ENCODE measurements around the gene SUPT3H. TPM values are rescaled to one million over a fixed set of nuclear protein-coding genes. Genes with fewer than 3 reads are reported as not detected.

Gene SUPT3H
- total and polyA plus RNA-seq, 2 of the 8 experiments (the other 6 are each of a cell fraction or from before 2014, with no cell fraction given), result 18.8 to 23.0 TPM

- Histone ChIP-seq H2BK120ac (replicated peaks; ENCODE audit: low read depth, low read length) (no peak overlapping the region), H2BK15ac (ENCODE audit: low read length) (no peak overlapping the region), H4K8ac (ENCODE audit: extremely low read depth, insufficient read depth, low read length) (no peak overlapping the region), H3K79me1 (ENCODE audit: low read depth, low read length) (no peaks in the 10 kb centered on the region), H3K9ac (replicated peaks in 1 of 4; ENCODE audit: extremely low read depth in 1 of 4, low read depth in 3 of 4, low read length in 3 of 4) (no peak overlapping the region), H3K14ac (ENCODE audit: insufficient read length) (no peak overlapping the region), H3K56ac (replicated peaks; ENCODE audit: insufficient read length, low read depth, low read length) (no peak overlapping the region), H4K5ac (ENCODE audit: insufficient read length, low read depth, low read length) (no peak overlapping the region), H2AFZ (ENCODE audit: low read length) (no peak overlapping the region), H3K4me1 (replicated peaks in 1 of 4; ENCODE audit: control insufficient read depth in 3 of 4, insufficient read depth in 4 of 4, low read length in 3 of 4) (no peaks in the 10 kb centered on the region), H2AK5ac (ENCODE audit: low read depth, low read length) (no peak overlapping the region), H2BK12ac (ENCODE audit: low read depth, low read length) (no peak overlapping the region), H3K27ac (ENCODE audit: low read depth, low read length) (no peak overlapping the region), H4K20me1 (replicated peaks in 1 of 2; ENCODE audit: control insufficient read depth in 1 of 2, insufficient read depth in 2 of 2, low read length in 2 of 2) (no peaks in the 10 kb centered on the region), H3K23ac (ENCODE audit: insufficient read length) (no peak overlapping the region), H3K4ac (replicated peaks; ENCODE audit: insufficient read length, low read depth, low read length) (no peak overlapping the region), H3K18ac (ENCODE audit: extremely low read depth, low read length) (no peak overlapping the region), H3K23me2 (ENCODE audit: low read depth, low read length) (no peaks in the 10 kb centered on the region), H3K36me3 (ENCODE audit: control insufficient read depth in 2 of 4, insufficient read depth in 4 of 4, low read length in 3 of 4) (no peaks in the 10 kb centered on the region), H3K9me3 (ENCODE audit: insufficient read depth in 2 of 2, low read depth in 1 of 2, low read length in 1 of 2) (no peaks in the 10 kb centered on the region), H3K4me3 (ENCODE audit: extremely low read depth in 1 of 4, insufficient read depth in 2 of 4, low read depth in 3 of 4, low read length in 4 of 4) (no peak overlapping the region), H4K91ac (replicated peaks; ENCODE audit: insufficient read length, low read length) (no peak overlapping the region), H3K79me2 (ENCODE audit: control insufficient read depth in 1 of 2, insufficient read depth in 2 of 2, low read length in 2 of 2) (no peaks in the 10 kb centered on the region), H2BK20ac (ENCODE audit: low read length) (no peak overlapping the region), H2BK5ac (ENCODE audit: low read depth, low read length) (no peak overlapping the region), H3K4me2 (ENCODE audit: insufficient read depth in 1 of 2, low read depth in 2 of 2, low read length in 2 of 2) (no peak overlapping the region), H3K27me3 (replicated peaks in 1 of 4; ENCODE audit: control insufficient read depth in 3 of 4, extremely low read depth in 1 of 4, insufficient read depth in 3 of 4, low read length in 3 of 4) (no peaks in the 10 kb centered on the region)
- ChIA-PET POLR2A (ENCODE audit: partially characterized antibody) (interaction anchor here (0.5 kb wide), 1 partner anchor 105 kb away, joined by 3 read pairs; no protein-coding TSS in a partner anchor), CTCF (ENCODE audit: partially characterized antibody) (interaction anchor here (0.9 kb wide), 1 partner anchor 127 kb away, joined by 3 read pairs; no protein-coding TSS in a partner anchor)
- WGBS, 2 experiments (ENCODE audit: extremely low coverage in 1 of 2, insufficient coverage in 1 of 2, insufficient read length in 1 of 2, insufficient replicate concordance in 2 of 2, low coverage in 1 of 2, low lambda C conversion rate in 2 of 2, missing lambda C conversion rate in 1 of 2), result 95% methylated on average over 2 of the region's 2 CpGs; no CpG with 5 or more reads in 1 of the 2 experiments
- DNase-seq (ENCODE audit: low read depth in 1 of 2, low spot score in 2 of 2) (no peak), FAIRE-seq (no peak)
- TF ChIP-seq TAF1 (IDR thresholded peaks at IDR 0.05; ENCODE audit: low read depth, low read length), result no peak
- TF ChIP-seq FOSL1 (IDR thresholded peaks at IDR 0.05; ENCODE audit: insufficient read depth, low read depth, low read length), result no peak
- no peak for TF ChIP-seq HDAC6 (IDR thresholded peaks at IDR 0.05; ENCODE audit: low read depth, low read length)
- no peak for TF ChIP-seq POLR2AphosphoS5 (IDR thresholded peaks at IDR 0.05; ENCODE audit: low read depth, low read length)
- TF ChIP-seq SIRT6 (IDR thresholded peaks at IDR 0.05; ENCODE audit: low read length), result no peak
- no peak for TF ChIP-seq SP2 (IDR thresholded peaks at IDR 0.05; ENCODE audit: low read length)
- no peak for TF ChIP-seq EP300 (IDR thresholded peaks at IDR 0.05; ENCODE audit: borderline replicate concordance in 1 of 2, low read depth in 2 of 2, low read length in 2 of 2)
- no peak for TF ChIP-seq E2F6 (IDR thresholded peaks at IDR 0.05)
- no peak for TF ChIP-seq GABPA (IDR thresholded peaks at IDR 0.05; ENCODE audit: borderline replicate concordance, insufficient read depth, low read length)
- TF ChIP-seq BCL11A (IDR thresholded peaks at IDR 0.05; ENCODE audit: low read depth in 2 of 2, low read length in 2 of 2), result no peak
- no peak for TF ChIP-seq CHD1 (IDR thresholded peaks at IDR 0.05; ENCODE audit: low read depth, low read length)
- no peak for TF ChIP-seq SIN3A (conservative IDR thresholded peaks at IDR 0.05 in 1 of 2, IDR thresholded peaks at IDR 0.05 in 1 of 2; ENCODE audit: low read depth in 1 of 2, low read length in 2 of 2)
Measured at GRCh38 chr6:44915111-44915510, 462.6 kb downstream of the SUPT3H start.
